GM12878 (cell line): Measurements from ENCODE around the gene C16orf46. TPM values are rescaled to one million over a fixed set of nuclear protein-coding genes. Genes with fewer than 3 reads are reported as not detected.

ENCODE experiments used
- ATAC-seq: fragments of 200-7000 bp; cut with Tn5 transposase; 3 replicates; pipeline ENCODE4 v1.9.1; 2020; ENCODE audit warnings: mild to moderate bottlenecking, moderate library complexity
- BruUV-seq: library from RNA; stranded (reverse); fragments of 400-500 nt; replicated peaks from 2 replicates; lab custom pipeline; 2021; lab: Mats Ljungman, UMichigan
- CTCF ChIA-PET: fragments of 300-600 bp; sonication (Branson Sonifier 250); formaldehyde crosslinking; extraction: SDS; loops from one replicate; lab custom pipeline; 2021; ENCODE audit warnings: inconsistent platforms; lab: Yijun Ruan, JAX
- POLR2A ChIA-PET: fragments of 350-600 bp; formaldehyde crosslinking; extraction: SDS; loops from one replicate; lab custom pipeline; 2021; ENCODE audit warnings: inconsistent platforms; lab: Charles Lee
- RAD21 ChIA-PET: fragments of 300-600 bp; sonication (Branson Sonifier 250); formaldehyde crosslinking; loops from one replicate; lab custom pipeline; 2023; ENCODE audit warnings: antibody characterized with exemption; ENCODE audit not compliant: unreplicated experiment; lab: Charles Lee
- SMC1A ChIA-PET: fragments of 300-600 bp; sonication (Branson Sonifier 250); formaldehyde crosslinking; loops from one replicate; lab custom pipeline; 2023; ENCODE audit not compliant: unreplicated experiment, uncharacterized antibody; lab: Charles Lee
- DNase-seq: peaks from one replicate; pipeline ENCODE4 v3.0.0-alpha.2; 2011; ENCODE audit warnings: low read depth, low spot score
- FAIRE-seq: peaks from 3 replicates; lab custom pipeline; 2011; peaks lifted over from hg19 to GRCh38; lab: Jason Lieb, UNC
- H2AFZ ChIP-seq: 2 replicates; pipeline ENCODE4 v1.6.0; 2011; ENCODE audit warnings: low read depth, low read length, control low read depth; ENCODE audit not compliant: control insufficient read depth
- H3K27ac ChIP-seq: 2 replicates; pipeline ENCODE4 v1.5.1; 2011; ENCODE audit warnings: control low read depth; ENCODE audit not compliant: control insufficient read depth, insufficient read depth
- H3K27me3 ChIP-seq, 2 experiments: replicated peaks in 1 of 2; 2 replicates each; pipeline versions ENCODE4 v1.6.0 to v1.6.1; 2011; ENCODE audit warnings: low read length in 1 of 2; ENCODE audit not compliant: control insufficient read depth in 2 of 2, insufficient read depth in 2 of 2
- H3K36me3 ChIP-seq, 2 experiments: 2 replicates each; pipeline ENCODE4 v1.5.1; 2011; ENCODE audit warnings: low read length in 1 of 2; ENCODE audit not compliant: control insufficient read depth in 2 of 2, insufficient read depth in 2 of 2
- H3K4me1 ChIP-seq: 2 replicates; pipeline ENCODE4 v1.6.1; 2011; ENCODE audit warnings: mild to moderate bottlenecking, low read length, moderate library complexity, mixed read lengths; ENCODE audit not compliant: control insufficient read depth, insufficient read depth
- H3K4me2 ChIP-seq: 2 replicates; pipeline ENCODE4 v1.6.0; 2011; ENCODE audit warnings: control low read depth; ENCODE audit not compliant: control insufficient read depth, insufficient read depth
- H3K4me3 ChIP-seq: fragments of 200-600 bp; sonication (generic); 2 replicates; pipeline ENCODE4 v1.5.1; 2016
- H3K79me2 ChIP-seq: 2 replicates; pipeline ENCODE4 v1.6.0; 2011; ENCODE audit warnings: low read length; ENCODE audit not compliant: control insufficient read depth, insufficient read depth
- H3K9ac ChIP-seq: 2 replicates; pipeline ENCODE4 v1.8.0; 2011; ENCODE audit warnings: low read length, control low read depth, mixed read lengths; ENCODE audit not compliant: control insufficient read depth, insufficient read depth
- H3K9me3 ChIP-seq: replicated peaks from 3 replicates; pipeline ENCODE4 v1.5.1; 2011; ENCODE audit warnings: mild to moderate bottlenecking, low read length; ENCODE audit not compliant: control insufficient read depth, insufficient read depth
- H4K20me1 ChIP-seq: 2 replicates; pipeline ENCODE4 v1.6.0; 2011; ENCODE audit not compliant: control insufficient read depth, insufficient read depth
- BHLHE40 ChIP-seq, 2 experiments: fragments of 450-650 bp in 1 of 2; IDR thresholded peaks; 2 replicates each; pipeline ENCODE4 v1.6.1; 2011 to 2017; ENCODE audit warnings: low read depth in 2 of 2, borderline replicate concordance in 1 of 2, improper control_type of control experiment in 1 of 2, low read length in 1 of 2, mild to moderate bottlenecking in 1 of 2
- E2F4 ChIP-seq: IDR thresholded peaks from 2 replicates; pipeline ENCODE4 v1.6.1; 2012; ENCODE audit warnings: low read depth, low read length, improper control_type of control experiment
- E2F8 ChIP-seq: fragments of 450-650 bp; IDR thresholded peaks from 2 replicates; pipeline ENCODE4 v1.6.1; 2018; ENCODE audit warnings: mild to moderate bottlenecking, low read depth, moderate library complexity; ENCODE audit not compliant: partially characterized antibody
- FOXM1 ChIP-seq: IDR thresholded peaks from 2 replicates; pipeline ENCODE4 v1.6.1; 2012; ENCODE audit warnings: low read depth, mild to moderate bottlenecking, inconsistent platforms, low read length, moderate library complexity
- GATAD2B ChIP-seq: fragments of 450-650 bp; conservative IDR thresholded peaks from 2 replicates; pipeline ENCODE4 v1.6.1; 2017; ENCODE audit warnings: low read depth, mild to moderate bottlenecking, moderate library complexity
- HCFC1 ChIP-seq: fragments of 150-350 bp; IDR thresholded peaks from 2 replicates; pipeline ENCODE4 v1.6.1; 2014; ENCODE audit warnings: low read length
- HDAC6 ChIP-seq: fragments of 200-600 bp; sonication (generic); IDR thresholded peaks from one replicate; pipeline ENCODE4 v1.8.0; 2017; ENCODE audit warnings: antibody characterized with exemption; ENCODE audit not compliant: unreplicated experiment
- IKZF2 ChIP-seq, 2 experiments: fragments of 450-650 bp; IDR thresholded peaks; 2 replicates each; pipeline ENCODE4 v1.6.1; 2017; ENCODE audit warnings: mild to moderate bottlenecking in 2 of 2, moderate library complexity in 2 of 2
- JUND ChIP-seq: IDR thresholded peaks from 2 replicates; pipeline ENCODE4 v1.6.1; 2012; ENCODE audit warnings: low read depth, mild to moderate bottlenecking, low read length, improper control_type of control experiment, moderate library complexity
- SIX5 ChIP-seq: IDR thresholded peaks from 2 replicates; pipeline ENCODE4 v1.6.1; 2011; ENCODE audit warnings: mild to moderate bottlenecking, low read depth, low read length, moderate library complexity; ENCODE audit not compliant: severe bottlenecking
- SMARCA5 ChIP-seq: fragments of 450-650 bp; IDR thresholded peaks from 2 replicates; pipeline ENCODE4 v1.6.1; 2017; ENCODE audit warnings: mild to moderate bottlenecking
- STAT1 ChIP-seq: fragments of 450-650 bp; conservative IDR thresholded peaks from 2 replicates; pipeline ENCODE4 v1.6.1; 2014; ENCODE audit warnings: antibody characterized with exemption, mild to moderate bottlenecking
- TARDBP ChIP-seq: IDR thresholded peaks from 2 replicates; pipeline ENCODE4 v1.6.1; 2016; ENCODE audit warnings: borderline replicate concordance
- ZBED1 ChIP-seq: IDR thresholded peaks from 2 replicates; pipeline ENCODE4 v1.6.1; 2016; ENCODE audit warnings: borderline replicate concordance
- ZSCAN29 ChIP-seq: fragments of 450-650 bp; IDR thresholded peaks from 2 replicates; pipeline ENCODE4 v1.6.1; 2017; ENCODE audit warnings: mild to moderate bottlenecking, moderate library complexity
- WGBS: methylation state at CpG from one replicate; pipeline ENCODE4 v1.1.6; 2016; ENCODE audit warnings: low lambda C conversion rate; ENCODE audit not compliant: insufficient replicate concordance, insufficient coverage; ENCODE audit errors: missing lambda C conversion rate; 5-methylcytosine and 5-hydroxymethylcytosine counted together
- in situ Hi-C: fragments of 300-500 bp; cut with MboI; formaldehyde crosslinking; loops from 9 replicates; pipeline ENCODE4 v1.14.3; 2018; ENCODE audit warnings: mixed read lengths
- intact Hi-C: fragments of 100-400 bp; cut with micrococcal nuclease; formaldehyde crosslinking; loops from one replicate; pipeline ENCODE4 v1.14.2; 2022; ENCODE audit not compliant: unreplicated experiment
- polyA plus RNA-seq, 11 experiments: library from polyadenylated mRNA; depleted of rRNA in 4 of 11; unstranded in 6 of 11; stranded (reverse) in 5 of 11; fragments of >200 nt; fragmentation: Nextera tagmentation in 4 of 11; fragmentation: Illumina TruSeq in 1 of 11; extraction: Ambion mirVana in 4 of 11; extraction: Trizol in 1 of 11; gene quantifications; 1 replicate in 1 of 11; 2 replicates in 10 of 11; pipeline versions ENCODE4 v1.2.1 to v1.2.3, GENCODE V29; 2011 to 2016; ENCODE audit warnings: inconsistent platforms in 2 of 11, missing spikeins in 2 of 11, low read depth in 1 of 11
- total RNA-seq, 4 experiments: library from RNA; depleted of rRNA in 3 of 4; stranded (reverse); fragments of >200 nt in 3 of 4; fragmentation: Illumina TruSeq in 1 of 4; extraction: Trizol in 1 of 4; gene quantifications; 2 replicates each; pipeline versions ENCODE4 v1.2.1 to v1.2.3, GENCODE V29; 2013 to 2021
- TF ChIP-seq, protein P1 (sequence below): IDR thresholded peaks from 2 replicates; pipeline ENCODE4 v1.6.1; 2011; ENCODE audit warnings: low read depth, low read length, improper control_type of control experiment, borderline replicate concordance
- TF ChIP-seq, protein P2 (sequence below): fragments of 450-650 bp; formaldehyde crosslinking; IDR thresholded peaks from 2 replicates; pipeline ENCODE4 v1.5.0; 2022; ENCODE audit warnings: mild to moderate bottlenecking, missing genetic modification characterization

C16orf46 gene
- total and polyA plus RNA-seq, 10 of the 15 experiments (the other 5 are each of a cell fraction or from before 2014, with no cell fraction given): 0.04 to 0.46 (median 0.14) TPM; not detected in 6

DNA sequence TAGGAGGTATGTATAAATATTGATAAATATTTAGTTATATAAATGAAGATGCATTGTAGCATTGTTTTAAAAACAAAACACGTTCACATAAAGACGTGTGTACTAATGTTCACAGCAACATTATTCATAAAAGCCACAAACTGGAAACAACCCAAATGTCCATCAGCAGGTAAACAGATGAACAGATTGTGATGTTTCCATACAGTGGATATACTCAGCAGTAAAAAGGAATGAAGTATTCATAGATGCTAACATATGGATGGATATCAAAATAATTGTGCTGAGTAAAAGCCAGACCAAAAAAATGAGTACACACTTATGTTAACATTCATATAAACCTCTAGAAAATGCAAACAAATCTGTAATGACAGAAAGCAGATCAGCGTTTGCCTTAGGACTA lies 64.1 kb downstream of the C16orf46 start:
- peaks cover 11 to 23% of the 10 kb centered on the region in 2 experiments for H3K36me3 ChIP-seq
- no TSS peak for BruUV-seq
- H3K9me3 ChIP-seq: no peaks in the 10 kb centered on the region
- in situ Hi-C loops: no loop called here
- H3K4me2 ChIP-seq: no peak overlapping the region
- FAIRE-seq (no peak), ATAC-seq (no peak), DNase-seq (no peak)
- H2AFZ ChIP-seq: no peak overlapping the region
- ChIA-PET RAD21 (no interaction called here), SMC1A (no interaction called here), CTCF (no interaction called here), POLR2A (no interaction called here)
- peaks cover 27% of the 10 kb centered on the region for H3K79me2 ChIP-seq
- WGBS: 96% methylated on average over 3 of the region's 3 CpGs
- intact Hi-C loops: no loop called here
- H4K20me1 ChIP-seq: no peaks in the 10 kb centered on the region
- H3K27ac ChIP-seq: no peak overlapping the region
- no peaks in the 10 kb centered on the region for H3K27me3 ChIP-seq
- TF ChIP-seq IKZF2 (IDR thresholded peaks at IDR 0.05): no peak
- no peak for TF ChIP-seq JUND
- TF ChIP-seq, protein P1, sequence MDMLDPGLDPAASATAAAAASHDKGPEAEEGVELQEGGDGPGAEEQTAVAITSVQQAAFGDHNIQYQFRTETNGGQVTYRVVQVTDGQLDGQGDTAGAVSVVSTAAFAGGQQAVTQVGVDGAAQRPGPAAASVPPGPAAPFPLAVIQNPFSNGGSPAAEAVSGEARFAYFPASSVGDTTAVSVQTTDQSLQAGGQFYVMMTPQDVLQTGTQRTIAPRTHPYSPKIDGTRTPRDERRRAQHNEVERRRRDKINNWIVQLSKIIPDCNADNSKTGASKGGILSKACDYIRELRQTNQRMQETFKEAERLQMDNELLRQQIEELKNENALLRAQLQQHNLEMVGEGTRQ: no peak
- TF ChIP-seq SMARCA5: no peak
- no peak for TF ChIP-seq HCFC1
- TF ChIP-seq SIX5: no peak
- no peak for TF ChIP-seq ZSCAN29
- no peak for TF ChIP-seq TARDBP
- TF ChIP-seq HDAC6: no peak
- TF ChIP-seq, protein P2, sequence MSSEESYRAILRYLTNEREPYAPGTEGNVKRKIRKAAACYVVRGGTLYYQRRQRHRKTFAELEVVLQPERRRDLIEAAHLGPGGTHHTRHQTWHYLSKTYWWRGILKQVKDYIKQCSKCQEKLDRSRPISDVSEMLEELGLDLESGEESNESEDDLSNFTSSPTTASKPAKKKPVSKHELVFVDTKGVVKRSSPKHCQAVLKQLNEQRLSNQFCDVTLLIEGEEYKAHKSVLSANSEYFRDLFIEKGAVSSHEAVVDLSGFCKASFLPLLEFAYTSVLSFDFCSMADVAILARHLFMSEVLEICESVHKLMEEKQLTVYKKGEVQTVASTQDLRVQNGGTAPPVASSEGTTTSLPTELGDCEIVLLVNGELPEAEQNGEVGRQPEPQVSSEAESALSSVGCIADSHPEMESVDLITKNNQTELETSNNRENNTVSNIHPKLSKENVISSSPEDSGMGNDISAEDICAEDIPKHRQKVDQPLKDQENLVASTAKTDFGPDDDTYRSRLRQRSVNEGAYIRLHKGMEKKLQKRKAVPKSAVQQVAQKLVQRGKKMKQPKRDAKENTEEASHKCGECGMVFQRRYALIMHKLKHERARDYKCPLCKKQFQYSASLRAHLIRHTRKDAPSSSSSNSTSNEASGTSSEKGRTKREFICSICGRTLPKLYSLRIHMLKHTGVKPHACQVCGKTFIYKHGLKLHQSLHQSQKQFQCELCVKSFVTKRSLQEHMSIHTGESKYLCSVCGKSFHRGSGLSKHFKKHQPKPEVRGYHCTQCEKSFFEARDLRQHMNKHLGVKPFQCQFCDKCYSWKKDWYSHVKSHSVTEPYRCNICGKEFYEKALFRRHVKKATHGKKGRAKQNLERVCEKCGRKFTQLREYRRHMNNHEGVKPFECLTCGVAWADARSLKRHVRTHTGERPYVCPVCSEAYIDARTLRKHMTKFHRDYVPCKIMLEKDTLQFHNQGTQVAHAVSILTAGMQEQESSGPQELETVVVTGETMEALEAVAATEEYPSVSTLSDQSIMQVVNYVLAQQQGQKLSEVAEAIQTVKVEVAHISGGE (CRISPR knock-in tag): no peak
- no peak for TF ChIP-seq BHLHE40 (IDR thresholded peaks at IDR 0.05; ENCODE audit: borderline replicate concordance in 1 of 2, low read depth in 2 of 2, low read length in 1 of 2)
- TF ChIP-seq STAT1: no peak
- no peak for TF ChIP-seq GATAD2B
- TF ChIP-seq ZBED1: no peak
- no peak for TF ChIP-seq FOXM1
- TF ChIP-seq E2F8: no peak
- no peak for TF ChIP-seq E2F4
- peaks cover 10% of the 10 kb centered on the region for H3K4me1 ChIP-seq
- no peak overlapping the region for H3K4me3 ChIP-seq
- H3K9ac ChIP-seq: no peak overlapping the region
